Adrenal gland (tissue), 12 donors: Measurements from ENCODE around the gene TDG. TPM values are rescaled to one million over a fixed set of nuclear protein-coding genes. Genes with fewer than 3 reads are reported as not detected.
A peak's percentile ranks its signal among the peaks of the same experiment; 100 is the strongest.

Experiments
- DNase-seq, 7 donors: peaks; one replicate each; pipeline ENCODE4 v3.0.0-alpha.2; 2019 to 2020
- H3K27ac ChIP-seq, 5 donors: fragments of 200-600 bp; sonication (generic) in 4 of 5; 1 replicate in 3 of 5; 2 replicates in 2 of 5; pipeline versions ENCODE4 v1.5.1 to v1.8.0; 2016 to 2020; ENCODE audit warnings: mild to moderate bottlenecking in 1 of 5
- H3K27me3 ChIP-seq: fragments of 200-600 bp; 2 replicates; pipeline ENCODE4 v1.8.0; 2021
- H3K36me3 ChIP-seq, 2 donors: fragments of 200-600 bp; replicated peaks in 1 of 2; 1 replicate in 1 of 2; 2 replicates in 1 of 2; pipeline versions ENCODE4 v1.5.1 to v1.8.0; 2018 to 2022
- H3K4me1 ChIP-seq, 2 donors: fragments of 200-600 bp; replicated peaks in 1 of 2; 1 replicate in 1 of 2; 2 replicates in 1 of 2; pipeline versions ENCODE4 v1.5.1 to v1.8.0; 2018 to 2021
- H3K4me3 ChIP-seq, 4 donors: fragments of 200-600 bp; sonication (generic) in 3 of 4; one replicate each; pipeline ENCODE4 v1.5.1; 2016 to 2018
- H3K9me3 ChIP-seq, 3 donors: fragments of 200-600 bp; sonication (generic) in 1 of 3; replicated peaks in 1 of 3; 1 replicate in 2 of 3; 2 replicates in 1 of 3; pipeline versions ENCODE4 v1.5.1 to v1.8.0; 2016 to 2021
- POLR2A ChIP-seq, 2 donors: fragments of 450-650 bp; IDR thresholded peaks; one replicate each; pipeline ENCODE4 v1.6.1; 2017; ENCODE audit warnings: antibody characterized with exemption in 2 of 2, mild to moderate bottlenecking in 2 of 2, moderate library complexity in 1 of 2
- WGBS, 4 donors: extraction: QIAGEN DNeasy Blood & Tissue Kit in 2 of 4; methylation state at CpG; one replicate each; pipeline versions ENCODE4 v1.1.5 to v1.1.7; 2013 to 2017; 5-methylcytosine and 5-hydroxymethylcytosine counted together
- intact Hi-C, 2 donors: fragments of 100-400 bp; cut with DNase I; formaldehyde crosslinking; loops; one replicate each; pipeline versions ENCODE4 v1.14.1 to v1.15.0; 2022 to 2023
- polyA plus RNA-seq, 3 donors: library from polyadenylated mRNA; stranded (reverse); fragments of 200-250 nt in 2 of 3; fragments of 350-450 nt in 1 of 3; fragmentation: Illumina TruSeq in 1 of 3; extraction: RNeasy Lipid Tissue Mini Kit (QIAGEN cat#74804) in 1 of 3; gene quantifications; one replicate each; pipeline ENCODE4 v1.2.3, GENCODE V29; 2013 to 2014
- total RNA-seq, 9 donors: library from RNA; depleted of rRNA in 4 of 9; stranded (reverse); fragments of >200 nt in 4 of 9; fragments of 120-200 nt in 1 of 9; fragmentation: NEBNext Ultra II Directional in 1 of 9; extraction: Animal tissue kit (Norgen Biotek cat#: 25700) in 1 of 9; gene quantifications; one replicate each; pipeline versions ENCODE4 v1.1.0 to v1.2.4, GENCODE V29; 2013 to 2023
- TF ChIP-seq, protein P1 (sequence below), 6 experiments: fragments of 450-650 bp in 4 of 6; fragments of 200-600 bp in 2 of 6; sonication (generic) in 1 of 6; IDR thresholded peaks; 1 replicate in 5 of 6; 2 replicates in 1 of 6; pipeline versions ENCODE4 v1.5.1 to v1.8.0; 2016 to 2021; ENCODE audit warnings: antibody characterized with exemption in 6 of 6, mild to moderate bottlenecking in 2 of 6, moderate library complexity in 1 of 6
- donor health status: healthy with polysubstance abuse.
- donor health status: Bipolar disorder and iron deficiency.
- donor health status: DM: yes; HTN: yes; CAD: no.
- donor health status: DM: no; HTN: no; CAD: no.
- donor health status: DM: no; HTN: no; CAD: no.
- donor health status: DM: yes; HTN: yes; CAD: no.

The TDG gene
- total and polyA plus RNA-seq, 12 donors = 3.1 to 56.2 (median 21.5) TPM

GRCh38 chr12:103930787-103931735 lies 34.6 kb upstream of the TDG start:
- peak; percentile 50 to 88 (median 80) for DNase-seq
- Histone ChIP-seq H3K27me3 (no peaks in the 10 kb centered on the region), H3K9me3 (no peaks in the 10 kb centered on the region), H3K27ac (peak overlapping the region; percentile 90 to 96 (median 93)), H3K36me3 (peaks cover 0 to 38% of the 10 kb centered on the region in 2 donors), H3K4me1 (peaks cover 24 to 44% of the 10 kb centered on the region in 2 donors), H3K4me3 (peak overlapping the region; percentile 18 to 89 (median 65))
- WGBS, 4 donors = 1 to 2% (median 1%) methylated on average over 24 to 37 of the region's 37 CpGs
- TF ChIP-seq POLR2A (IDR thresholded peaks at IDR 0.05) = peak in 1 of 2 donors; percentile 31
- TF ChIP-seq, protein P1, sequence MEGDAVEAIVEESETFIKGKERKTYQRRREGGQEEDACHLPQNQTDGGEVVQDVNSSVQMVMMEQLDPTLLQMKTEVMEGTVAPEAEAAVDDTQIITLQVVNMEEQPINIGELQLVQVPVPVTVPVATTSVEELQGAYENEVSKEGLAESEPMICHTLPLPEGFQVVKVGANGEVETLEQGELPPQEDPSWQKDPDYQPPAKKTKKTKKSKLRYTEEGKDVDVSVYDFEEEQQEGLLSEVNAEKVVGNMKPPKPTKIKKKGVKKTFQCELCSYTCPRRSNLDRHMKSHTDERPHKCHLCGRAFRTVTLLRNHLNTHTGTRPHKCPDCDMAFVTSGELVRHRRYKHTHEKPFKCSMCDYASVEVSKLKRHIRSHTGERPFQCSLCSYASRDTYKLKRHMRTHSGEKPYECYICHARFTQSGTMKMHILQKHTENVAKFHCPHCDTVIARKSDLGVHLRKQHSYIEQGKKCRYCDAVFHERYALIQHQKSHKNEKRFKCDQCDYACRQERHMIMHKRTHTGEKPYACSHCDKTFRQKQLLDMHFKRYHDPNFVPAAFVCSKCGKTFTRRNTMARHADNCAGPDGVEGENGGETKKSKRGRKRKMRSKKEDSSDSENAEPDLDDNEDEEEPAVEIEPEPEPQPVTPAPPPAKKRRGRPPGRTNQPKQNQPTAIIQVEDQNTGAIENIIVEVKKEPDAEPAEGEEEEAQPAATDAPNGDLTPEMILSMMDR (IDR thresholded peaks at IDR 0.05) = no peak
- intact Hi-C loops = no loop called here

GRCh38 chr12:103933237-103933636 lies 32.4 kb upstream of the TDG start:
- Histone ChIP-seq H3K4me3 (peak overlapping the region in 1 of 4 donors; percentile 89), H3K4me1 (peaks cover 26 to 54% of the 10 kb centered on the region in 2 donors), H3K36me3 (peaks cover 0 to 60% of the 10 kb centered on the region in 2 donors), H3K27me3 (no peaks in the 10 kb centered on the region), H3K9me3 (no peaks in the 10 kb centered on the region), H3K27ac (peak overlapping the region in 2 of 5 donors; percentile 24 to 93)
- no peak for DNase-seq
- WGBS, 4 donors = 78 to 100% (median 82%) methylated on average over 1 to 2 of the region's 2 CpGs
- intact Hi-C loops = no loop called here
- TF ChIP-seq POLR2A (IDR thresholded peaks at IDR 0.05) = no peak
- TF ChIP-seq, protein P1 (IDR thresholded peaks at IDR 0.05) = no peak

GRCh38 chr12:103936679-103937078 lies 29.0 kb upstream of the TDG start:
- intact Hi-C loops = no loop called here
- H3K4me3 ChIP-seq = no peak overlapping the region
- DNase-seq = no peak
- no peak for TF ChIP-seq POLR2A (IDR thresholded peaks at IDR 0.05)
- TF ChIP-seq, protein P1 (IDR thresholded peaks at IDR 0.05) = no peak
- WGBS, 4 donors = 96 to 100% (median 97%) methylated on average over 3 of the region's 3 CpGs
- H3K9me3 ChIP-seq = no peaks in the 10 kb centered on the region
- H3K4me1 ChIP-seq = peaks cover 24 to 60% of the 10 kb centered on the region in 2 donors
- H3K36me3 ChIP-seq = peaks cover 0 to 94% of the 10 kb centered on the region in 2 donors
- no peaks in the 10 kb centered on the region for H3K27me3 ChIP-seq
- peak overlapping the region in 1 of 5 donors; percentile 26 for H3K27ac ChIP-seq

- no peaks in the 10 kb centered on the region for H3K9me3 ChIP-seq
- no peak overlapping the region for H3K27ac ChIP-seq
- no peaks in the 10 kb centered on the region for H3K27me3 ChIP-seq
- no peaks in the 10 kb centered on the region for H3K4me1 ChIP-seq
- peaks cover 0 to 100% of the 10 kb centered on the region in 2 donors for H3K36me3 ChIP-seq
- WGBS, 4 donors = 67 to 91% (median 72%) methylated on average over 3 of the region's 3 CpGs
- intact Hi-C loops = loop anchor here in 1 of 2 donors (10.0 kb wide), 1 partner anchor 160 kb away; no protein-coding TSS in a partner anchor
- no peak overlapping the region for H3K4me3 ChIP-seq
- no peak for DNase-seq
- TF ChIP-seq, protein P1 (IDR thresholded peaks at IDR 0.05) = no peak
- no peak for TF ChIP-seq POLR2A (IDR thresholded peaks at IDR 0.05)
Observed at GRCh38 chr12:103944964-103945363, 20.7 kb upstream of the TDG start.
